PFSK-1 (cell line): ENCODE results near the gene WDR47.

Source experiments
- FOXP2 ChIP-seq: optimal IDR thresholded peaks from 2 replicates; pipeline ENCODE3; 2011; ENCODE audit warnings: borderline replicate concordance, control low read depth, inconsistent platforms; ENCODE audit not compliant: insufficient read depth; ENCODE audit errors: extremely low read length, extremely low read depth
- REST ChIP-seq, 2 experiments: IDR thresholded peaks; 2 replicates each; pipeline versions ENCODE4 v1.6.1 to v1.8.0; 2011 to 2012; ENCODE audit warnings: low read depth in 2 of 2, low read length in 2 of 2, control low read depth in 1 of 2, inconsistent platforms in 1 of 2, mild to moderate bottlenecking in 1 of 2, moderate library complexity in 1 of 2; ENCODE audit not compliant: insufficient read depth in 1 of 2

GRCh38 chr1:108969346-108969745 is 72.6 kb downstream of the WDR47 start:
- TF ChIP-seq FOXP2 (no peak), REST (IDR thresholded peaks at IDR 0.05; ENCODE audit: insufficient read depth in 1 of 2, low read depth in 2 of 2, low read length in 2 of 2) (no peak)
